ENCODE data around the gene UBE2D2. TPM values are rescaled to one million over a fixed set of nuclear protein-coding genes. Genes with fewer than 3 reads are reported as not detected.

Gene UBE2D2
- total RNA-seq, 1 donor from 2014 or later, result 127 TPM

- Mint-ChIP-seq H3K27me3 (ENCODE audit: unreplicated experiment) (no peaks in the 10 kb centered on the region), H3K9me3 (ENCODE audit: unreplicated experiment) (no peaks in the 10 kb centered on the region), H3K4me3 (ENCODE audit: unreplicated experiment) (peak overlapping the region; percentile 99), H3K36me3 (ENCODE audit: unreplicated experiment) (peaks cover 8% of the 10 kb centered on the region), H3K4me1 (ENCODE audit: unreplicated experiment) (peaks cover 64% of the 10 kb centered on the region), H3K27ac (ENCODE audit: unreplicated experiment) (peak overlapping the region; percentile 95)
- TF ChIP-seq CTCF (IDR thresholded peaks at IDR 0.05), result no peak
- no peak for DNase-seq (ENCODE audit: extremely low spot score, unreplicated experiment)
Measured at GRCh38 chr5:139651043-139651834, 90.1 kb downstream of the UBE2D2 start.

GRCh38 chr5:139651853-139652787 lies 91.0 kb downstream of the UBE2D2 start:
- no peaks in the 10 kb centered on the region for H3K9me3 Mint-ChIP-seq (ENCODE audit: unreplicated experiment)
- TF ChIP-seq CTCF (IDR thresholded peaks at IDR 0.05), result no peak

GRCh38 chr5:139652788-139653241 lies 91.7 kb downstream of the UBE2D2 start:
- no peaks in the 10 kb centered on the region for H3K9me3 Mint-ChIP-seq (ENCODE audit: unreplicated experiment)
- H3K4me1 Mint-ChIP-seq (ENCODE audit: unreplicated experiment), result peaks cover 63% of the 10 kb centered on the region
- H3K4me3 Mint-ChIP-seq (ENCODE audit: unreplicated experiment), result peak overlapping the region; percentile 99
- TF ChIP-seq CTCF (IDR thresholded peaks at IDR 0.05), result no peak
- no peaks in the 10 kb centered on the region for H3K27me3 Mint-ChIP-seq (ENCODE audit: unreplicated experiment)
- H3K27ac Mint-ChIP-seq (ENCODE audit: unreplicated experiment), result peak overlapping the region; percentile 95
- DNase-seq (ENCODE audit: extremely low spot score, unreplicated experiment), result no peak
- H3K36me3 Mint-ChIP-seq (ENCODE audit: unreplicated experiment), result peaks cover 12% of the 10 kb centered on the region

More at GRCh38 chr5:139651853-139652787, 91.0 kb downstream of the UBE2D2 start:
- Mint-ChIP-seq H3K4me3 (ENCODE audit: unreplicated experiment) (peak overlapping the region; percentile 99), H3K27me3 (ENCODE audit: unreplicated experiment) (no peaks in the 10 kb centered on the region), H3K4me1 (ENCODE audit: unreplicated experiment) (peaks cover 64% of the 10 kb centered on the region), H3K36me3 (ENCODE audit: unreplicated experiment) (peaks cover 8% of the 10 kb centered on the region), H3K27ac (ENCODE audit: unreplicated experiment) (peak overlapping the region; percentile 95)
- no peak for DNase-seq (ENCODE audit: extremely low spot score, unreplicated experiment)

GRCh38 chr5:139653616-139654015 lies 92.5 kb downstream of the UBE2D2 start:
- H3K4me3 Mint-ChIP-seq (ENCODE audit: unreplicated experiment), result peak overlapping the region; percentile 99
- peaks cover 70% of the 10 kb centered on the region for H3K4me1 Mint-ChIP-seq (ENCODE audit: unreplicated experiment)
- no peak for DNase-seq (ENCODE audit: extremely low spot score, unreplicated experiment)
- peak overlapping the region; percentile 95 for H3K27ac Mint-ChIP-seq (ENCODE audit: unreplicated experiment)
- no peaks in the 10 kb centered on the region for H3K9me3 Mint-ChIP-seq (ENCODE audit: unreplicated experiment)
- peaks cover 12% of the 10 kb centered on the region for H3K36me3 Mint-ChIP-seq (ENCODE audit: unreplicated experiment)
- no peaks in the 10 kb centered on the region for H3K27me3 Mint-ChIP-seq (ENCODE audit: unreplicated experiment)
- TF ChIP-seq CTCF (IDR thresholded peaks at IDR 0.05), result no peak
